Activated CD8-positive, alpha-beta memory T cell treated with anti-CD3 and anti-CD28 coated beads, Interleukin-2, amount 50 U/mL, for 24 hours (primary cell): ENCODE measurements around the gene PGK2.

Source experiments
- DNase-seq: peaks from one replicate; pipeline ENCODE4 v3.0.0-alpha.2; 2020; ENCODE audit errors: extremely low read depth

The PGK2 gene

DNA sequence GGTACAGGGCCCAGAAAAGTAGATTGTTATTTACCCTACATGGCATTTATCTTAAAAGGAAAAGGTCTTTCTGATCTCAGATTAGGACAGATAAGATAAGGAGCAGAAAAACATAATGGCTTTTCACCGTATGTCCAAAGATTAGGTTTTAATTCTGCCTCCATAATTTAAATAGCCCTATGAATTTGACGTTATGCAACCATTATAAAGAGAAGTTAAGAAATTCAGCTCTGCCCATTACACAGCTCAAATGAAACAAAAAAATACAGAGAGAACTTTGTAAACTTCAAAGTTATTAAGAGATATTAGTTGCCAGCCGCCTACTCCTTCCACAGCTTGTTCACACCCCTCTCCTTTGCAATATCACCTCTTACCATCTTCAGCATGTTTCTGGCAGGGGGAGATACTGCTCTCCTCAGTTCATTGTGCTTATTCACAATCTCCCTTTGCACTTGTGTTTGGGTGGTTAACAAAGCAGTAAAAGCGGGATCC is 51.0 kb downstream of the PGK2 start:
- DNase-seq: no peak
